Endothelial cell of umbilical vein (primary cell): ENCODE results near the gene TYK2. TPM values are rescaled to one million over a fixed set of nuclear protein-coding genes. Genes with fewer than 3 reads are reported as not detected.

Experiments used
- BruUV-seq: library from RNA; stranded (reverse); fragments of 400-500 nt; replicated peaks from 2 replicates; lab custom pipeline; 2021; lab: Mats Ljungman, UMichigan
- CTCF ChIA-PET: fragments of 300-600, 350-600 bp; sonication (Branson Sonifier 250); formaldehyde crosslinking; loops from one replicate; lab custom pipeline; 2021; ENCODE audit warnings: antibody characterized with exemption, inconsistent platforms; lab: Charles Lee
- POLR2A ChIA-PET: fragments of 300-600, 350-600 bp; sonication (Branson Sonifier 250); formaldehyde crosslinking; loops from one replicate; lab custom pipeline; 2021; ENCODE audit warnings: antibody characterized with exemption, inconsistent platforms; lab: Charles Lee
- DNase-seq: peaks from one replicate; pipeline ENCODE4 v3.0.0-alpha.2; 2011; ENCODE audit warnings: low read depth, low spot score
- FAIRE-seq: peaks from 2 replicates; lab custom pipeline; 2011; peaks lifted over from hg19 to GRCh38; lab: Jason Lieb, UNC
- H2AFZ ChIP-seq: 2 replicates; pipeline ENCODE4 v1.6.0; 2012; ENCODE audit warnings: low read depth, low read length, control low read depth, inconsistent platforms
- H3K27ac ChIP-seq: 2 replicates; pipeline ENCODE4 v1.5.1; 2011; ENCODE audit warnings: low read depth, mild to moderate bottlenecking, control low read depth, low read length, moderate library complexity; ENCODE audit not compliant: insufficient read depth
- H3K27me3 ChIP-seq, 2 experiments: 2 replicates each; pipeline versions ENCODE4 v1.6.0 to v1.6.1; 2011; ENCODE audit warnings: low read length in 2 of 2, mixed read lengths in 1 of 2; ENCODE audit not compliant: control insufficient read depth in 2 of 2, insufficient read depth in 2 of 2
- H3K36me3 ChIP-seq, 2 experiments: 2 replicates in 1 of 2; 3 replicates in 1 of 2; pipeline ENCODE4 v1.5.1; 2011; ENCODE audit warnings: low read length in 2 of 2, mild to moderate bottlenecking in 1 of 2, moderate library complexity in 1 of 2; ENCODE audit not compliant: control insufficient read depth in 2 of 2, insufficient read depth in 2 of 2; ENCODE audit errors: extremely low read depth in 1 of 2
- H3K4me1 ChIP-seq: 3 replicates; pipeline ENCODE4 v1.5.1; 2011; ENCODE audit warnings: mild to moderate bottlenecking, low read length; ENCODE audit not compliant: control insufficient read depth, insufficient read depth; ENCODE audit errors: extremely low read depth
- H3K4me2 ChIP-seq: 2 replicates; pipeline ENCODE4 v1.6.1; 2011; ENCODE audit warnings: low read length, control low read depth, mixed read lengths; ENCODE audit not compliant: insufficient read depth
- H3K4me3 ChIP-seq, 3 experiments: fragments of 200-600 bp in 1 of 3; sonication (generic), shearing (Covaris generic) in 1 of 3; replicated peaks in 1 of 3; 2 replicates each; pipeline ENCODE4 v1.5.1; 2011 to 2016; ENCODE audit warnings: control low read depth in 3 of 3, low read length in 3 of 3, mild to moderate bottlenecking in 2 of 3, inconsistent platforms in 1 of 3, low read depth in 1 of 3, moderate library complexity in 1 of 3; ENCODE audit not compliant: insufficient read depth in 1 of 3
- H3K79me2 ChIP-seq: 2 replicates; pipeline ENCODE4 v1.6.0; 2012; ENCODE audit warnings: low read length, inconsistent platforms; ENCODE audit not compliant: control insufficient read depth, insufficient read depth
- H3K9ac ChIP-seq: replicated peaks from 2 replicates; pipeline ENCODE3; 2011; ENCODE audit warnings: low read length, control low read depth; ENCODE audit not compliant: insufficient read depth; ENCODE audit errors: extremely low read depth
- H3K9me1 ChIP-seq: replicated peaks from 3 replicates; pipeline ENCODE4 v1.6.0; 2011; ENCODE audit warnings: mild to moderate bottlenecking, low read length; ENCODE audit not compliant: control insufficient read depth, insufficient read depth; ENCODE audit errors: extremely low read depth
- H3K9me3 ChIP-seq: replicated peaks from 2 replicates; pipeline ENCODE4 v1.5.1; 2012; ENCODE audit warnings: low read length, inconsistent platforms; ENCODE audit not compliant: control insufficient read depth, insufficient read depth
- H4K20me1 ChIP-seq: replicated peaks from 2 replicates; pipeline ENCODE3; 2011; ENCODE audit warnings: mild to moderate bottlenecking, low read length; ENCODE audit not compliant: control insufficient read depth, insufficient read depth; ENCODE audit errors: extremely low read depth
- CTCF ChIP-seq, 2 donors: IDR thresholded peaks; 1 replicate in 1 of 2; 2 replicates in 1 of 2; pipeline ENCODE4 v1.5.1; 2011; ENCODE audit warnings: low read length in 2 of 2, mild to moderate bottlenecking in 2 of 2, moderate library complexity in 2 of 2, control low read depth in 1 of 2, inconsistent platforms in 1 of 2, low read depth in 1 of 2; ENCODE audit not compliant: insufficient read depth in 1 of 2; ENCODE audit errors: extremely low read depth in 1 of 2
- EZH2 ChIP-seq: IDR thresholded peaks from 2 replicates; pipeline ENCODE4 v1.6.1; 2012; ENCODE audit warnings: borderline replicate concordance, low read depth, mild to moderate bottlenecking, moderate library complexity, low read length, inconsistent platforms; ENCODE audit not compliant: severe bottlenecking
- FOS ChIP-seq: IDR thresholded peaks from 2 replicates; pipeline ENCODE4 v1.6.1; 2011; ENCODE audit warnings: mild to moderate bottlenecking, low read length, moderate library complexity, borderline replicate concordance; ENCODE audit not compliant: insufficient read depth
- GATA2 ChIP-seq: IDR thresholded peaks from 2 replicates; pipeline ENCODE4 v1.7.0; 2011; ENCODE audit warnings: low read depth, mild to moderate bottlenecking, moderate library complexity, mixed read lengths, low read length; ENCODE audit not compliant: insufficient read length, insufficient read depth
- JUN ChIP-seq: IDR thresholded peaks from 2 replicates; pipeline ENCODE4 v1.6.1; 2011; ENCODE audit warnings: borderline replicate concordance, low read depth; ENCODE audit not compliant: insufficient read length, insufficient read depth
- MAX ChIP-seq: IDR thresholded peaks from 2 replicates; pipeline ENCODE4 v1.6.1; 2011; ENCODE audit not compliant: insufficient read depth, insufficient read length
- MYC ChIP-seq: IDR thresholded peaks from one replicate; pipeline ENCODE4 v1.6.1; 2011; ENCODE audit warnings: mild to moderate bottlenecking, low read depth, low read length
- POLR2A ChIP-seq: IDR thresholded peaks from 2 replicates; pipeline ENCODE4 v1.6.1; 2012; ENCODE audit warnings: low read depth, mild to moderate bottlenecking, control low read depth, low read length
- POLR2AphosphoS5 ChIP-seq: IDR thresholded peaks from 2 replicates; pipeline ENCODE4 v1.6.1; 2012; ENCODE audit warnings: low read depth, mild to moderate bottlenecking, control low read depth, low read length, moderate library complexity; ENCODE audit not compliant: insufficient read depth
- dilution Hi-C: fragments of 300-500 bp; cut with MboI; formaldehyde crosslinking; loops from one replicate; pipeline ENCODE4 v1.15.0; 2019; ENCODE audit warnings: low sequenced_read_pairs; ENCODE audit not compliant: extremely low pct_ligation_motif_present
- intact Hi-C: fragments of 100-400 bp; cut with micrococcal nuclease; formaldehyde crosslinking; loops from one replicate; pipeline ENCODE4 v1.10.0; 2022
- microRNA counts: library from miRNA; unstranded; fragments of <30 nt; microRNA quantifications from one replicate; lab custom pipeline; 2016
- microRNA-seq: library from miRNA; unstranded; fragments of <30 nt; microRNA quantifications from one replicate; pipeline ENCODE4 v1.2.0, GENCODE V29; 2021; ENCODE audit warnings: borderline number of aligned reads, borderline replicate concordance
- polyA plus RNA-seq, 4 experiments: library from polyadenylated mRNA; depleted of rRNA in 3 of 4; stranded (reverse) in 3 of 4; unstranded in 1 of 4; fragments of >200 nt; gene quantifications; 2 replicates each; pipeline versions ENCODE4 v1.2.1 to v1.2.3, GENCODE V29; 2011 to 2012; ENCODE audit warnings: missing spikeins in 1 of 4
- small RNA-seq: library from RNA; depleted of rRNA; stranded (forward); fragments of <200 nt; gene quantifications from one replicate; pipeline ENCODE3, GENCODE V24; 2012; ENCODE audit warnings: low replicate concordance, low read depth; ENCODE audit not compliant: insufficient read depth, insufficient read length
- total RNA-seq: library from RNA; stranded (reverse); gene quantifications from 2 replicates; pipeline ENCODE4 v1.2.3, GENCODE V29; 2021

TYK2 gene
- total and polyA plus RNA-seq, 2 donors (not counting 3 experiments of a cell fraction or from before 2014, with no cell fraction given), result 92.9 to 138 TPM

DNA sequence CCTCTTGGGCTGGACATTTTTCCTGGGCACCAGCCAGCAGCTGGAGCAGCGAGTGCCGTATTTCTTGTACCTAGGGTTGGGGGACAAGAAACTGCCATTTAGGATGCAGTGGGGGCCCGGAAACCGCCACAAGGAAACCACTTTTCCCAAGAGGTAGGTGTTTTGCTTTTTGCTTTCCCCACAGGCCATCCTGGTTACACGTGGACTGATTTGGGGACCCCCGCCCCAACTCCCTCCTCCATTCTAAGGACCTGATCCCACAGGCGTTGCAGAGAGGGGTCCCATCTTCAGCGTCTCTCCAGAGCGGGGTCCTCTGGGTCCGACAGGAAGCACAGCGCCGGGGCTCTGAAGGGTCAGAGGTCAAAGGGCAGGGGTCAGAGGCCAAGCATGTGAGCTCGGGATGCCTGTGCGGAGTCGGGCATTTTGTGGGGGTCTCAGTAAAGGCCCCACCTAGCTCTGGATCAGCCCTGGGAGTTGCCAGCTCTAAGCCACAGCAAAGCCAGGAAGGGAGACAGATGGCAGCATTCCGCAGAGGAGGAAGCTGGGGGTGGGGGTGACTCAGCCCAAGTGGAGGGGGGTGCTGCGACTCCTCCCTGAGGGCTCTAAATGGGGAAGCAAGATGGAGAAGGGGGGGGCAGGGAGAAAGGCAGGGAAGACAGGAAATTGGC is 75.1 kb downstream of the TYK2 start:
- FAIRE-seq (no peak), DNase-seq (no peak)
- Histone ChIP-seq H2AFZ (no peak overlapping the region), H3K9me3 (no peaks in the 10 kb centered on the region), H3K4me3 (no peak overlapping the region), H3K9ac (no peak overlapping the region), H3K27me3 (no peaks in the 10 kb centered on the region), H3K79me2 (no peaks in the 10 kb centered on the region), H3K4me2 (no peak overlapping the region), H3K36me3 (peaks cover 0 to 3% of the 10 kb centered on the region in 2 experiments), H3K27ac (no peak overlapping the region), H3K4me1 (no peaks in the 10 kb centered on the region), H4K20me1 (no peaks in the 10 kb centered on the region), H3K9me1 (no peaks in the 10 kb centered on the region)
- ChIA-PET POLR2A (interaction anchor here (0.6 kb wide), 1 partner anchor 31 kb away, joined by 3 read pairs; no protein-coding TSS in a partner anchor), CTCF (interaction anchor here (0.5 to 2.3 kb wide), 6 partner anchors 14 to 111 kb away, joined by 3 to 9 read pairs (median 6); no protein-coding TSS in a partner anchor)
- dilution Hi-C loops (no loop called here), intact Hi-C loops (no loop called here)
- TF ChIP-seq POLR2AphosphoS5, result no peak
- TF ChIP-seq POLR2A, result no peak
- TF ChIP-seq FOS, result no peak
- TF ChIP-seq CTCF (IDR thresholded peaks at IDR 0.05; ENCODE audit: extremely low read depth in 1 of 2, insufficient read depth in 1 of 2, low read depth in 1 of 2, low read length in 2 of 2), result no peak
- TF ChIP-seq MAX, result no peak
- TF ChIP-seq JUN, result no peak
- TF ChIP-seq GATA2, result no peak
- no peak for TF ChIP-seq MYC
- TF ChIP-seq EZH2, result no peak
- BruUV-seq, result no TSS peak

MicroRNAs encoded within 50 kb of the gene (microRNA counts, 767-probe panel; counts per million panel counts)
- 723 counts per million, percentile 96 among the panel's probes with 10 or more counts for microRNA hsa-miR-1181 (lab: Ali Mortazavi, UCI)

Small RNA genes within 50 kb of the gene (microRNA-seq; reads per million reads assigned to microRNA genes)
- not detected for gene MIR1181

Small RNA genes within 50 kb of the gene (small RNA-seq; reads per million reads assigned to genes)
- gene AC011511.1 (not detected), gene AC011511.4 (not detected)

Other genes with a start within 250 kb of the TYK2 start
- 154 and 165 TPM in 2 replicates for gene DNMT1, start 185.6 kb downstream of the TYK2 start, total RNA-seq
- 48.9 and 53.4 TPM in 2 replicates for gene DNMT1, start 185.6 kb downstream of the TYK2 start, polyA plus RNA-seq
- gene S1PR2, start 149.2 kb downstream of the TYK2 start, total RNA-seq, result 1.0 and 1.3 TPM in 2 replicates
- 0.70 and 1.3 TPM in 2 replicates for gene S1PR2, start 149.2 kb downstream of the TYK2 start, polyA plus RNA-seq
- gene MRPL4, start 128.4 kb downstream of the TYK2 start, total RNA-seq, result 69.4 and 70.4 TPM in 2 replicates
- gene MRPL4, start 128.4 kb downstream of the TYK2 start, polyA plus RNA-seq, result 118 and 144 TPM in 2 replicates
- gene ICAM1, start 109.5 kb downstream of the TYK2 start, total RNA-seq, result 7.1 and 20.5 TPM in 2 replicates
- gene ICAM1, start 109.5 kb downstream of the TYK2 start, polyA plus RNA-seq, result 30.4 and 38.0 TPM in 2 replicates
- gene ICAM4, start 93.6 kb downstream of the TYK2 start, total RNA-seq, result 0.49 TPM in 1 of 2 replicates, not detected in the other
- gene ICAM4, start 93.6 kb downstream of the TYK2 start, polyA plus RNA-seq, result 0.41 and 0.44 TPM in 2 replicates
- 0.40 TPM in 1 of 2 replicates, not detected in the other for gene ICAM5, start 90.6 kb downstream of the TYK2 start, total RNA-seq
- gene ICAM5, start 90.6 kb downstream of the TYK2 start, polyA plus RNA-seq, result 0.03 and 0.10 TPM in 2 replicates
- 2.9 and 5.3 TPM in 2 replicates for gene ZGLP1, start 70.8 kb downstream of the TYK2 start, total RNA-seq
- gene ZGLP1, start 70.8 kb downstream of the TYK2 start, polyA plus RNA-seq, result 1.6 and 2.3 TPM in 2 replicates
- gene FDX2, start 64.6 kb downstream of the TYK2 start, total RNA-seq, result 20.5 and 22.4 TPM in 2 replicates
- gene FDX2, start 64.6 kb downstream of the TYK2 start, polyA plus RNA-seq, result 59.8 and 61.6 TPM in 2 replicates
- gene RAVER1, start 47.0 kb downstream of the TYK2 start, total RNA-seq, result 47.6 and 55.1 TPM in 2 replicates
- gene RAVER1, start 47.0 kb downstream of the TYK2 start, polyA plus RNA-seq, result 5.1 and 5.2 TPM in 2 replicates
- gene ICAM3, start 40.9 kb downstream of the TYK2 start, total RNA-seq, result 11.4 and 11.6 TPM in 2 replicates
- gene ICAM3, start 40.9 kb downstream of the TYK2 start, polyA plus RNA-seq, result 6.7 and 8.7 TPM in 2 replicates
- gene CDC37, start 23.0 kb upstream of the TYK2 start, total RNA-seq, result 275 and 300 TPM in 2 replicates
- 366 and 372 TPM in 2 replicates for gene CDC37, start 23.0 kb upstream of the TYK2 start, polyA plus RNA-seq
- 9.9 and 10.0 TPM in 2 replicates for gene PDE4A, start 40.0 kb upstream of the TYK2 start, total RNA-seq
- 3.7 and 3.8 TPM in 2 replicates for gene PDE4A, start 40.0 kb upstream of the TYK2 start, polyA plus RNA-seq
- 78.2 and 81.4 TPM in 2 replicates for gene KEAP1, start 122.8 kb upstream of the TYK2 start, total RNA-seq
- gene KEAP1, start 122.8 kb upstream of the TYK2 start, polyA plus RNA-seq, result 91.1 and 107 TPM in 2 replicates
- not detected in 2 replicates for gene S1PR5, start 136.9 kb upstream of the TYK2 start, total RNA-seq
- gene S1PR5, start 136.9 kb upstream of the TYK2 start, polyA plus RNA-seq, result not detected in 2 replicates
- gene ATG4D, start 163.3 kb upstream of the TYK2 start, total RNA-seq, result 19.8 and 21.8 TPM in 2 replicates
- gene ATG4D, start 163.3 kb upstream of the TYK2 start, polyA plus RNA-seq, result 24.9 and 29.6 TPM in 2 replicates
- 23.1 and 25.7 TPM in 2 replicates for gene KRI1, start 185.4 kb upstream of the TYK2 start, total RNA-seq
- 5.9 and 6.7 TPM in 2 replicates for gene KRI1, start 185.4 kb upstream of the TYK2 start, polyA plus RNA-seq
- 5.0 and 5.9 TPM in 2 replicates for gene CDKN2D, start 188.4 kb upstream of the TYK2 start, total RNA-seq
- gene CDKN2D, start 188.4 kb upstream of the TYK2 start, polyA plus RNA-seq, result 9.2 and 9.8 TPM in 2 replicates
- gene AP1M2, start 206.7 kb upstream of the TYK2 start, total RNA-seq, result not detected in 2 replicates
- gene AP1M2, start 206.7 kb upstream of the TYK2 start, polyA plus RNA-seq, result 0.19 TPM in 1 of 2 replicates, not detected in the other
- 130 and 136 TPM in 2 replicates for gene SLC44A2, start 245.0 kb upstream of the TYK2 start, total RNA-seq
- 94.2 and 97.7 TPM in 2 replicates for gene SLC44A2, start 245.0 kb upstream of the TYK2 start, polyA plus RNA-seq